Prostate gland (tissue), 2 donors: ENCODE results near the gene MAP3K20. TPM values are rescaled to one million over a fixed set of nuclear protein-coding genes. Genes with fewer than 3 reads are reported as not detected.

ENCODE experiments used
- DNase-seq: peaks from one replicate; pipeline ENCODE4 v3.0.0-alpha.2; 2019; ENCODE audit warnings: low spot score
- H3K27ac ChIP-seq, 2 donors: fragments of 200-600 bp; sonication (generic); 2 replicates each; pipeline ENCODE4 v1.5.1; 2017 to 2019
- H3K27me3 ChIP-seq: fragments of 200-600 bp; sonication (generic); replicated peaks from 2 replicates; pipeline ENCODE4 v1.5.1; 2019; ENCODE audit not compliant: insufficient read depth
- H3K36me3 ChIP-seq, 2 donors: fragments of 200-600 bp; sonication (generic); 1 replicate in 1 of 2; 2 replicates in 1 of 2; pipeline versions ENCODE4 v1.5.1 to v1.8.1; 2017 to 2019
- H3K4me1 ChIP-seq: fragments of 200-600 bp; sonication (generic); replicated peaks from 2 replicates; pipeline ENCODE4 v1.5.1; 2019
- H3K4me3 ChIP-seq, 2 donors: fragments of 200-600 bp; sonication (generic); 2 replicates each; pipeline ENCODE4 v1.5.1; 2017 to 2019
- H3K9me3 ChIP-seq: fragments of 200-600 bp; sonication (generic); 2 replicates; pipeline ENCODE4 v1.5.1; 2017
- POLR2A ChIP-seq: fragments of 450-650 bp; IDR thresholded peaks from one replicate; pipeline ENCODE4 v1.6.1; 2016; ENCODE audit warnings: antibody characterized with exemption, mild to moderate bottlenecking
- POLR2AphosphoS5 ChIP-seq: sonication (generic); formaldehyde crosslinking; IDR thresholded peaks from one replicate; pipeline ENCODE4 v1.6.1; 2017; ENCODE audit warnings: antibody characterized with exemption
- WGBS: methylation state at CpG from one replicate; pipeline ENCODE4 v1.1.5; 2018; 5-methylcytosine and 5-hydroxymethylcytosine counted together
- intact Hi-C: fragments of 100-400 bp; cut with DNase I; formaldehyde crosslinking; loops from one replicate; pipeline ENCODE4 v1.14.2; 2022
- total RNA-seq, 2 donors: library from RNA; depleted of rRNA; stranded (reverse); fragments of >200 nt; gene quantifications; one replicate each; pipeline ENCODE4 v1.1.0, GENCODE V29; 2016
- TF ChIP-seq, protein P1 (sequence below), 4 experiments: fragments of 200-600 bp in 2 of 4; fragments of 450-650 bp in 2 of 4; sonication (generic) in 2 of 4; IDR thresholded peaks; 1 replicate in 3 of 4; 2 replicates in 1 of 4; pipeline ENCODE4 v1.5.1; 2016 to 2019; ENCODE audit warnings: antibody characterized with exemption in 4 of 4, mild to moderate bottlenecking in 2 of 4, moderate library complexity in 2 of 4

MAP3K20 gene
- total RNA-seq, 2 donors from 2014 or later = 28.9 to 48.8 TPM

GRCh38 chr2:173076581-173077345 is 1.1 kb downstream of the MAP3K20 start:
- DNase-seq = peak; percentile 38
- intact Hi-C loops = loop anchor here (5.0 to 10.0 kb wide), 4 partner anchors 34 to 208 kb away; no protein-coding TSS in a partner anchor
- 2% methylated on average over 27 of the region's 27 CpGs for WGBS
- H3K27ac ChIP-seq = peak overlapping the region; percentile 90 to 94
- TF ChIP-seq, protein P1, sequence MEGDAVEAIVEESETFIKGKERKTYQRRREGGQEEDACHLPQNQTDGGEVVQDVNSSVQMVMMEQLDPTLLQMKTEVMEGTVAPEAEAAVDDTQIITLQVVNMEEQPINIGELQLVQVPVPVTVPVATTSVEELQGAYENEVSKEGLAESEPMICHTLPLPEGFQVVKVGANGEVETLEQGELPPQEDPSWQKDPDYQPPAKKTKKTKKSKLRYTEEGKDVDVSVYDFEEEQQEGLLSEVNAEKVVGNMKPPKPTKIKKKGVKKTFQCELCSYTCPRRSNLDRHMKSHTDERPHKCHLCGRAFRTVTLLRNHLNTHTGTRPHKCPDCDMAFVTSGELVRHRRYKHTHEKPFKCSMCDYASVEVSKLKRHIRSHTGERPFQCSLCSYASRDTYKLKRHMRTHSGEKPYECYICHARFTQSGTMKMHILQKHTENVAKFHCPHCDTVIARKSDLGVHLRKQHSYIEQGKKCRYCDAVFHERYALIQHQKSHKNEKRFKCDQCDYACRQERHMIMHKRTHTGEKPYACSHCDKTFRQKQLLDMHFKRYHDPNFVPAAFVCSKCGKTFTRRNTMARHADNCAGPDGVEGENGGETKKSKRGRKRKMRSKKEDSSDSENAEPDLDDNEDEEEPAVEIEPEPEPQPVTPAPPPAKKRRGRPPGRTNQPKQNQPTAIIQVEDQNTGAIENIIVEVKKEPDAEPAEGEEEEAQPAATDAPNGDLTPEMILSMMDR (IDR thresholded peaks at IDR 0.05) = no peak
- TF ChIP-seq POLR2AphosphoS5 (no peak), POLR2A (no peak)
- no peaks in the 10 kb centered on the region for H3K4me1 ChIP-seq
- H3K9me3 ChIP-seq = no peaks in the 10 kb centered on the region
- no peaks in the 10 kb centered on the region for H3K36me3 ChIP-seq
- no peaks in the 10 kb centered on the region for H3K27me3 ChIP-seq
- H3K4me3 ChIP-seq = peak overlapping the region; percentile 78 to 92

- intact Hi-C loops = loop anchor here (5.0 to 10.0 kb wide), 4 partner anchors 35 to 207 kb away; no protein-coding TSS in a partner anchor
- Histone ChIP-seq H3K27ac (peak overlapping the region; percentile 90 to 94), H3K4me3 (no peak overlapping the region), H3K9me3 (no peaks in the 10 kb centered on the region), H3K27me3 (no peaks in the 10 kb centered on the region), H3K36me3 (no peaks in the 10 kb centered on the region), H3K4me1 (no peaks in the 10 kb centered on the region)
- WGBS = 57% methylated on average over 5 of the region's 5 CpGs
- TF ChIP-seq POLR2AphosphoS5 = no peak
- TF ChIP-seq, protein P1 (IDR thresholded peaks at IDR 0.05) = no peak
- no peak for DNase-seq
These were observed 2.0 kb downstream of the MAP3K20 start for GRCh38 chr2:173077506-173078177.

GRCh38 chr2:173079141-173079540 is 3.5 kb downstream of the MAP3K20 start:
- intact Hi-C loops = loop anchor here (5.0 to 10.0 kb wide), 4 partner anchors 37 to 206 kb away; no protein-coding TSS in a partner anchor
- H3K4me3 ChIP-seq = no peak overlapping the region
- no peaks in the 10 kb centered on the region for H3K9me3 ChIP-seq
- no peak for TF ChIP-seq POLR2A
- no peak for TF ChIP-seq POLR2AphosphoS5
- TF ChIP-seq, protein P1 (IDR thresholded peaks at IDR 0.05) = no peak
- H3K27me3 ChIP-seq = no peaks in the 10 kb centered on the region
- no peak for DNase-seq
- WGBS = 81% methylated on average over 3 of the region's 3 CpGs
- no peaks in the 10 kb centered on the region for H3K36me3 ChIP-seq
- H3K27ac ChIP-seq = no peak overlapping the region
- no peaks in the 10 kb centered on the region for H3K4me1 ChIP-seq

- Histone ChIP-seq H3K9me3 (no peaks in the 10 kb centered on the region), H3K36me3 (no peaks in the 10 kb centered on the region), H3K27ac (no peak overlapping the region), H3K4me3 (no peak overlapping the region), H3K27me3 (no peaks in the 10 kb centered on the region), H3K4me1 (no peaks in the 10 kb centered on the region)
- DNase-seq = no peak
- no peak for TF ChIP-seq POLR2A
- TF ChIP-seq, protein P1 (IDR thresholded peaks at IDR 0.05) = no peak
- no peak for TF ChIP-seq POLR2AphosphoS5
- WGBS = 86% methylated on average over 6 of the region's 6 CpGs
- intact Hi-C loops = loop anchor here (5.0 to 10.0 kb wide), 4 partner anchors 38 to 205 kb away; no protein-coding TSS in a partner anchor
These were observed 4.6 kb downstream of the MAP3K20 start for GRCh38 chr2:173079973-173080860.
